Thyroid gland (tissue), 4 donors: Measurements from ENCODE around the gene BUD13.

Experiments used
- POLR2A ChIP-seq, 2 donors: fragments of 450-650 bp; IDR thresholded peaks; one replicate each; pipeline ENCODE4 v1.6.1; 2017; ENCODE audit warnings: antibody characterized with exemption in 2 of 2, mild to moderate bottlenecking in 2 of 2, moderate library complexity in 1 of 2
- TF ChIP-seq, protein P1 (sequence below), 6 experiments: fragments of 200-600 bp in 3 of 6; fragments of 450-650 bp in 3 of 6; sonication (generic) in 3 of 6; IDR thresholded peaks; one replicate each; pipeline ENCODE4 v1.5.1; 2016 to 2019; ENCODE audit warnings: antibody characterized with exemption in 6 of 6, mild to moderate bottlenecking in 2 of 6, inconsistent platforms in 1 of 6, moderate library complexity in 1 of 6

DNA sequence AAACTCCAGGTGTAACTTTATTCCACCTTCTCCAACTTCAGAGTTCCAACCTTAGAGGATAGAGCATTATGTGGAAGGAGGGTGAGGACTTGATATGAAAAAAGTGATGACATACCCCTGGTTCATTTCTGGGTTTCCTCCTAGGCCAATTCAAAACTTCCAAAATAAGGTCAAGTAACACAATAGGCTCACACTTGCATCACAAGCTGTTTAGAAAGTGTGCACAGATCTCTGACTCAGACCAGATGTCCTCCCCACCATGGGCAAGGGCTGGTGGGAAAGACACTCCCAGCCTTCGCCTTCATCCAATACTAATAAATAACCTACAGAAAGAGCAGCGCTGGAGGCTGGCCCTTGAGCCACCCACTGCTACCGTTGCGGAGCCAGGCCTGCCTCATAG lies 5.8 kb upstream of the BUD13 start:
- TF ChIP-seq, protein P1, sequence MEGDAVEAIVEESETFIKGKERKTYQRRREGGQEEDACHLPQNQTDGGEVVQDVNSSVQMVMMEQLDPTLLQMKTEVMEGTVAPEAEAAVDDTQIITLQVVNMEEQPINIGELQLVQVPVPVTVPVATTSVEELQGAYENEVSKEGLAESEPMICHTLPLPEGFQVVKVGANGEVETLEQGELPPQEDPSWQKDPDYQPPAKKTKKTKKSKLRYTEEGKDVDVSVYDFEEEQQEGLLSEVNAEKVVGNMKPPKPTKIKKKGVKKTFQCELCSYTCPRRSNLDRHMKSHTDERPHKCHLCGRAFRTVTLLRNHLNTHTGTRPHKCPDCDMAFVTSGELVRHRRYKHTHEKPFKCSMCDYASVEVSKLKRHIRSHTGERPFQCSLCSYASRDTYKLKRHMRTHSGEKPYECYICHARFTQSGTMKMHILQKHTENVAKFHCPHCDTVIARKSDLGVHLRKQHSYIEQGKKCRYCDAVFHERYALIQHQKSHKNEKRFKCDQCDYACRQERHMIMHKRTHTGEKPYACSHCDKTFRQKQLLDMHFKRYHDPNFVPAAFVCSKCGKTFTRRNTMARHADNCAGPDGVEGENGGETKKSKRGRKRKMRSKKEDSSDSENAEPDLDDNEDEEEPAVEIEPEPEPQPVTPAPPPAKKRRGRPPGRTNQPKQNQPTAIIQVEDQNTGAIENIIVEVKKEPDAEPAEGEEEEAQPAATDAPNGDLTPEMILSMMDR (IDR thresholded peaks at IDR 0.05): no peak
- TF ChIP-seq POLR2A (IDR thresholded peaks at IDR 0.05): no peak
